NB4 (cell line): Measurements from ENCODE around the gene L3MBTL4.

Experiments used
- POLR2A ChIP-seq: IDR thresholded peaks from 2 replicates; pipeline ENCODE4 v1.6.1; 2011; ENCODE audit warnings: mild to moderate bottlenecking; ENCODE audit not compliant: insufficient read length; ENCODE audit errors: extremely low read depth
- TF ChIP-seq, protein P1 (sequence below): IDR thresholded peaks from one replicate; pipeline ENCODE4 v1.5.1; 2012; ENCODE audit warnings: low read depth, low read length

- TF ChIP-seq POLR2A: no peak
- TF ChIP-seq, protein P1, sequence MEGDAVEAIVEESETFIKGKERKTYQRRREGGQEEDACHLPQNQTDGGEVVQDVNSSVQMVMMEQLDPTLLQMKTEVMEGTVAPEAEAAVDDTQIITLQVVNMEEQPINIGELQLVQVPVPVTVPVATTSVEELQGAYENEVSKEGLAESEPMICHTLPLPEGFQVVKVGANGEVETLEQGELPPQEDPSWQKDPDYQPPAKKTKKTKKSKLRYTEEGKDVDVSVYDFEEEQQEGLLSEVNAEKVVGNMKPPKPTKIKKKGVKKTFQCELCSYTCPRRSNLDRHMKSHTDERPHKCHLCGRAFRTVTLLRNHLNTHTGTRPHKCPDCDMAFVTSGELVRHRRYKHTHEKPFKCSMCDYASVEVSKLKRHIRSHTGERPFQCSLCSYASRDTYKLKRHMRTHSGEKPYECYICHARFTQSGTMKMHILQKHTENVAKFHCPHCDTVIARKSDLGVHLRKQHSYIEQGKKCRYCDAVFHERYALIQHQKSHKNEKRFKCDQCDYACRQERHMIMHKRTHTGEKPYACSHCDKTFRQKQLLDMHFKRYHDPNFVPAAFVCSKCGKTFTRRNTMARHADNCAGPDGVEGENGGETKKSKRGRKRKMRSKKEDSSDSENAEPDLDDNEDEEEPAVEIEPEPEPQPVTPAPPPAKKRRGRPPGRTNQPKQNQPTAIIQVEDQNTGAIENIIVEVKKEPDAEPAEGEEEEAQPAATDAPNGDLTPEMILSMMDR: no peak
Measured at GRCh38 chr18:5969989-5970403, 444.7 kb downstream of the L3MBTL4 start.
